Hepatocyte (in vitro differentiated cells): ENCODE data around the gene STX4.

Experiments used
- CTCF ChIP-seq: fragments of 200-600 bp; sonication (generic); IDR thresholded peaks from 2 replicates; pipeline ENCODE4 v1.5.1; 2016; ENCODE audit warnings: antibody characterized with exemption, mild to moderate bottlenecking; ENCODE audit not compliant: poor library complexity
- EZH2 ChIP-seq: fragments of 200-600 bp; sonication (generic); IDR thresholded peaks from 2 replicates; pipeline ENCODE4 v1.6.1; 2016; ENCODE audit warnings: antibody characterized with exemption, mild to moderate bottlenecking, borderline replicate concordance
- EZH2phosphoT487 ChIP-seq: fragments of 200-600 bp; sonication (generic); IDR thresholded peaks from one replicate; pipeline ENCODE4 v1.6.1; 2018; ENCODE audit warnings: antibody characterized with exemption, mild to moderate bottlenecking, low read depth, moderate library complexity; ENCODE audit not compliant: unreplicated experiment, severe bottlenecking

- TF ChIP-seq CTCF (no peak), EZH2phosphoT487 (no peak), EZH2 (no peak)
These were observed 2.1 kb upstream of the STX4 start for GRCh38 chr16:31031276-31031675.
